H1 (cell line): ENCODE data around the gene PRKAG3.

Source experiments
- KDM1A ChIP-seq: fragments of 200-600, 300-600 bp; sonication (generic); IDR thresholded peaks from 2 replicates; pipeline ENCODE4 v1.7.1; 2016; ENCODE audit warnings: mild to moderate bottlenecking, low read length, borderline replicate concordance
- YY1 ChIP-seq: IDR thresholded peaks from 2 replicates; pipeline ENCODE4 v1.6.1; 2011; ENCODE audit warnings: low read depth, mild to moderate bottlenecking, low read length
- TF ChIP-seq, protein P1 (sequence below), 3 experiments: IDR thresholded peaks; 1 replicate in 2 of 3; 2 replicates in 1 of 3; pipeline versions ENCODE4 v1.5.1 to v1.6.1; 2011; ENCODE audit warnings: low read length in 3 of 3, mild to moderate bottlenecking in 3 of 3, inconsistent platforms in 2 of 3, low read depth in 1 of 3, moderate library complexity in 1 of 3; ENCODE audit not compliant: insufficient read depth in 1 of 3; ENCODE audit errors: control extremely low read depth in 1 of 3

DNA sequence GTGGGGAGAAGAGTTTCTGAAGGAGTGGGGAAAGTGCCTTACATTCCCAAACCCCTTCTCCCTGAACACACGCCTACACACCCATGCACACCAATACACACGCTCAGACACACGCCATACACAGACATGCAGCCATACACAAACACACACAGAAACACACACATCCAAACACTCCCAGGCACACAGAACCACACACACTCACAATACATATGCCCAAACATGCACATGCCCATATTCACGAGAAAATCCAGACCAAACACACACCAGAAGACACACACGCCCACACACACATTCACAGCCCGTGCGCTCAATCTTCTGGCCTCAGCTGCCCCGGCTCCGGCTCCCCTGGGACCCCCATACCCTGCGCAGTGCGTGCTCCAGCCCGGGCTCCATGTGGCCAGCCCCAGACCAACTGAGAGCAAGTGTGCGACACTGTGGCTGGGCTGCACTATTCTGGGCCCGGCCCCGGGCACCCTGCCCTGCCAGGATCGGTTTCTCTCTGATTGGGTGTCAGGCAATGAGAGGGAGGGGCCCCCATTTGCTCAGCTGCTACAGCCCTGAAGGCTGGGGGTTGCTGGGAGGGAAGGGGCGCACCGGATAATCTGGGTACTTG is at the start of gene PRKAG3:
- TF ChIP-seq YY1, result no peak
- TF ChIP-seq, protein P1, sequence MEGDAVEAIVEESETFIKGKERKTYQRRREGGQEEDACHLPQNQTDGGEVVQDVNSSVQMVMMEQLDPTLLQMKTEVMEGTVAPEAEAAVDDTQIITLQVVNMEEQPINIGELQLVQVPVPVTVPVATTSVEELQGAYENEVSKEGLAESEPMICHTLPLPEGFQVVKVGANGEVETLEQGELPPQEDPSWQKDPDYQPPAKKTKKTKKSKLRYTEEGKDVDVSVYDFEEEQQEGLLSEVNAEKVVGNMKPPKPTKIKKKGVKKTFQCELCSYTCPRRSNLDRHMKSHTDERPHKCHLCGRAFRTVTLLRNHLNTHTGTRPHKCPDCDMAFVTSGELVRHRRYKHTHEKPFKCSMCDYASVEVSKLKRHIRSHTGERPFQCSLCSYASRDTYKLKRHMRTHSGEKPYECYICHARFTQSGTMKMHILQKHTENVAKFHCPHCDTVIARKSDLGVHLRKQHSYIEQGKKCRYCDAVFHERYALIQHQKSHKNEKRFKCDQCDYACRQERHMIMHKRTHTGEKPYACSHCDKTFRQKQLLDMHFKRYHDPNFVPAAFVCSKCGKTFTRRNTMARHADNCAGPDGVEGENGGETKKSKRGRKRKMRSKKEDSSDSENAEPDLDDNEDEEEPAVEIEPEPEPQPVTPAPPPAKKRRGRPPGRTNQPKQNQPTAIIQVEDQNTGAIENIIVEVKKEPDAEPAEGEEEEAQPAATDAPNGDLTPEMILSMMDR (IDR thresholded peaks at IDR 0.05; ENCODE audit: control extremely low read depth in 1 of 3, insufficient read depth in 1 of 3, low read depth in 1 of 3, low read length in 3 of 3), result no peak
- TF ChIP-seq KDM1A, result no peak
